Skeletal muscle cell (primary cell): ENCODE data around the gene UHRF1.

Experiments used
- DNase-seq: peaks from one replicate; pipeline ENCODE4 v3.0.0-alpha.2; 2010; ENCODE audit warnings: low read depth
- H3K4me3 ChIP-seq: 2 replicates; pipeline ENCODE4 v1.5.1; 2011; ENCODE audit warnings: low read depth, mild to moderate bottlenecking, control low read depth, low read length, moderate library complexity

UHRF1 gene

GRCh38 chr19:5006201-5006600 lies 96.9 kb downstream of the UHRF1 start:
- no peak for DNase-seq

GRCh38 chr19:5006821-5007220 lies 97.5 kb downstream of the UHRF1 start:
- no peak for DNase-seq
- H3K4me3 ChIP-seq, result no peak overlapping the region

More at GRCh38 chr19:5006201-5006600, 96.9 kb downstream of the UHRF1 start:
- no peak overlapping the region for H3K4me3 ChIP-seq
